ENCODE data around the gene KCNN2.

DNA sequence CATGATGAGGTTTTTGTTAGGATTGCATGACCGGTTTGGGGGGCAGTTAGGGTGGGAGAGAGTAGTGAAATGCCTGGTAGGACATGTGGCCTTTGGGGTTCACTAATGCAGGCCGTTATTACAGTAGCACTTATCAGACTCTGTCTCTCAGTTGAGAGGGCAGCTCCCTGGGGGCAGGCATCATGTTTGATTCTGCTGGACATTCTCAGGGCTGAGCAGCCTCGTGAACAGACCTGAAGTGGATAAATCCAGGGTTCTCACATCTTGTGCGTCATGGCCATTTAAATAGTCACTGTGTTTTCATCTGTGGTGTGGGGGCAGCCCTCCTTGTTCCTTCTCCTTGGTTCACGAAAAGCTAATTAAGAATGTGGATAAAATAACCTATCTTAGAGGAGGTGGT is 18.9 kb downstream of the KCNN2 start:
- no peak for TF ChIP-seq POLR2A (IDR thresholded peaks at IDR 0.05)
- TF ChIP-seq CTCF (IDR thresholded peaks at IDR 0.05) = no peak

Data from sigmoid colon (tissue), 3 donors.